HG02571 (cell line): ENCODE results near the gene NIT2.

Experiments used
- ATAC-seq: cut with Tn5 transposase; IDR thresholded peaks from one replicate; pipeline ENCODE4 v1.9.1; 2021; ENCODE audit warnings: mild to moderate bottlenecking, moderate library complexity; ENCODE audit not compliant: unreplicated experiment

The NIT2 gene

GRCh38 chr3:100395679-100396431 is 61.3 kb downstream of the NIT2 start:
- ATAC-seq: no peak

- ATAC-seq: no peak
These were observed 62.4 kb downstream of the NIT2 start for GRCh38 chr3:100396967-100397366.

GRCh38 chr3:100399341-100400071 is 64.9 kb downstream of the NIT2 start:
- no peak for ATAC-seq

- peak; percentile 1 for ATAC-seq
These were observed 65.8 kb downstream of the NIT2 start for GRCh38 chr3:100400419-100400779.

GRCh38 chr3:100400780-100401673 is 66.5 kb downstream of the NIT2 start, which contains the start of the genes LNP1 and TOMM70:
LNP1 (plus strand) TSS chr3:100401539; CDS start chr3:100429730, 28,191 bp downstream.
TOMM70 (minus strand) TSS chr3:100401089; CDS start chr3:100400949, 140 bp downstream.
- peak; percentile 92 for ATAC-seq

- peak; percentile 6 for ATAC-seq
These were observed 67.1 kb downstream of the NIT2 start for GRCh38 chr3:100401674-100402041.

GRCh38 chr3:100402256-100402655 is 67.7 kb downstream of the NIT2 start:
- ATAC-seq: no peak

GRCh38 chr3:100402891-100403290 is 68.3 kb downstream of the NIT2 start:
- ATAC-seq: no peak

- ATAC-seq: no peak
These were observed 69.0 kb downstream of the NIT2 start for GRCh38 chr3:100403362-100404249.

GRCh38 chr3:100404250-100404548 is 69.6 kb downstream of the NIT2 start:
- ATAC-seq: no peak

- ATAC-seq: no peak
These were observed 72.6 kb downstream of the NIT2 start for GRCh38 chr3:100407164-100407563.

GRCh38 chr3:100407977-100408532 is 73.5 kb downstream of the NIT2 start:
- no peak for ATAC-seq
